DND-41 (cell line): ENCODE results near the gene KRT8.
"Not testable (repeated sequence)": the region's sequence is repeated elsewhere in the genome, so short reads cannot be mapped to it uniquely, and the experiment has no call there.

Experiments
- ATAC-seq: fragments of 200-7000 bp; cut with Tn5 transposase; 3 replicates; pipeline ENCODE4 v1.9.1; 2021; ENCODE audit warnings: low read depth; ENCODE audit not compliant: insufficient read depth
- DNase-seq: peaks from one replicate; pipeline ENCODE4 v3.0.0-alpha.2; 2020
- H2AFZ ChIP-seq: 2 replicates; pipeline ENCODE4 v1.6.0; 2012; ENCODE audit warnings: low read depth, low read length
- H3K27ac ChIP-seq: 2 replicates; pipeline ENCODE4 v1.5.1; 2012; ENCODE audit warnings: low read length, inconsistent platforms
- H3K27me3 ChIP-seq: fragments of 200-600 bp; sonication (generic); 2 replicates; pipeline ENCODE4 v1.6.0; 2012; ENCODE audit warnings: low read length, mild to moderate bottlenecking, inconsistent platforms; ENCODE audit not compliant: insufficient read depth, poor library complexity
- H3K36me3 ChIP-seq: 2 replicates; pipeline ENCODE4 v1.5.1; 2012; ENCODE audit warnings: low read length, inconsistent platforms; ENCODE audit not compliant: insufficient read depth
- H3K4me1 ChIP-seq: 2 replicates; pipeline ENCODE4 v1.5.1; 2012; ENCODE audit warnings: mild to moderate bottlenecking, low read length; ENCODE audit not compliant: insufficient read depth
- H3K4me2 ChIP-seq: 2 replicates; pipeline ENCODE4 v1.6.0; 2012; ENCODE audit warnings: mild to moderate bottlenecking, moderate library complexity, low read length, inconsistent platforms; ENCODE audit not compliant: insufficient read depth
- H3K4me3 ChIP-seq, 2 experiments: fragments of 200-600 bp in 1 of 2; shearing (Covaris generic) in 1 of 2; 2 replicates each; pipeline ENCODE4 v1.5.1; 2012 to 2016; ENCODE audit warnings: inconsistent platforms in 2 of 2, low read length in 2 of 2, mild to moderate bottlenecking in 2 of 2, low read depth in 1 of 2, moderate library complexity in 1 of 2
- H3K79me2 ChIP-seq: 2 replicates; pipeline ENCODE4 v1.6.0; 2012; ENCODE audit warnings: low read length, inconsistent platforms; ENCODE audit not compliant: insufficient read depth
- H3K9ac ChIP-seq: 2 replicates; pipeline ENCODE4 v1.6.0; 2012; ENCODE audit warnings: low read depth, mild to moderate bottlenecking, inconsistent platforms, low read length, moderate library complexity
- H3K9me3 ChIP-seq: 2 replicates; pipeline ENCODE4 v1.5.1; 2012; ENCODE audit warnings: low read length, moderate library complexity, mild to moderate bottlenecking, inconsistent platforms; ENCODE audit not compliant: insufficient read depth, severe bottlenecking
- H4K20me1 ChIP-seq: 2 replicates; pipeline ENCODE4 v1.6.0; 2012; ENCODE audit warnings: low read length; ENCODE audit not compliant: insufficient read depth
- CTCF ChIP-seq: IDR thresholded peaks from 2 replicates; pipeline ENCODE4 v1.5.1; 2012; ENCODE audit warnings: borderline replicate concordance, low read length, moderate library complexity, mild to moderate bottlenecking; ENCODE audit not compliant: poor library complexity, severe bottlenecking; ENCODE audit errors: extremely low read depth
- EZH2 ChIP-seq: IDR thresholded peaks from 3 replicates; pipeline ENCODE4 v1.6.1; 2012; ENCODE audit warnings: borderline replicate concordance, low read depth, mild to moderate bottlenecking, moderate library complexity, low read length, inconsistent platforms; ENCODE audit not compliant: severe bottlenecking

KRT8 gene

GRCh38 chr12:52857500-52857899, 47.4 kb downstream of the KRT8 start:
- no peak overlapping the region for H2AFZ ChIP-seq
- no peak overlapping the region for H3K27ac ChIP-seq
- no peak overlapping the region for H3K4me3 ChIP-seq
- H3K27me3 ChIP-seq, result peaks cover 6% of the 10 kb centered on the region
- no peaks in the 10 kb centered on the region for H3K79me2 ChIP-seq
- no peaks in the 10 kb centered on the region for H3K4me1 ChIP-seq
- H4K20me1 ChIP-seq, result no peaks in the 10 kb centered on the region
- DNase-seq, result no peak
- H3K9me3 ChIP-seq, result no peaks in the 10 kb centered on the region
- ATAC-seq, result no peak
- no peak overlapping the region for H3K9ac ChIP-seq
- no peaks in the 10 kb centered on the region for H3K36me3 ChIP-seq
- no peak overlapping the region for H3K4me2 ChIP-seq
- TF ChIP-seq EZH2 (no peak), CTCF (no peak)

DNA sequence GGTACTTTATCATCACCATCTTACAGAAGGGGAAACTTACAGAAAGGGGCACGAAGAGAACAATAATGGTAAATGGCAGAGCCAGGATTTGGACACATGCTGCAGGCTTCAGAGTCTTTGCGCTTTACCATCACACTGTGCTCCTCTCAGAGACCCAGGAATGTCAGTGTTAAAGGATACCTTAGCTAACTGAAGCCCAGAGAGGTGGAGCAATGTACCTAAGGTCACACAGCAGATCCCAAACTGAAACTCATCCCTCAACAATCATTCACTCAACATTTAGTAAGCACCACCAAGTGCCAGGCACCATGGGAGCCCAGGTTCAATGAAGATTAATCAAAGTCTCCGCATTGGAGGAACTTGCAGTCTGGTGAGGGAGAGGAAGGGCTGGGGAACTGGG, 48.1 kb downstream of the KRT8 start:
- Histone ChIP-seq H3K27ac (no peak overlapping the region), H3K36me3 (no peaks in the 10 kb centered on the region), H3K9ac (no peak overlapping the region), H3K4me3 (no peak overlapping the region), H4K20me1 (no peaks in the 10 kb centered on the region), H3K4me1 (no peaks in the 10 kb centered on the region), H3K27me3 (peaks cover 6% of the 10 kb centered on the region), H2AFZ (no peak overlapping the region), H3K79me2 (no peaks in the 10 kb centered on the region), H3K9me3 (no peaks in the 10 kb centered on the region), H3K4me2 (no peak overlapping the region)
- TF ChIP-seq CTCF, result no peak
- ATAC-seq (no peak), DNase-seq (no peak)

- not testable (repeated sequence) for H3K4me3 ChIP-seq, H3K4me1 ChIP-seq, DNase-seq, H3K4me2 ChIP-seq, H3K27me3 ChIP-seq, H2AFZ ChIP-seq, ATAC-seq, H3K9ac ChIP-seq, H4K20me1 ChIP-seq, H3K27ac ChIP-seq, H3K36me3 ChIP-seq, H3K79me2 ChIP-seq, H3K9me3 ChIP-seq
These were observed 48.8 kb downstream of the KRT8 start for GRCh38 chr12:52856077-52856476.

DNA sequence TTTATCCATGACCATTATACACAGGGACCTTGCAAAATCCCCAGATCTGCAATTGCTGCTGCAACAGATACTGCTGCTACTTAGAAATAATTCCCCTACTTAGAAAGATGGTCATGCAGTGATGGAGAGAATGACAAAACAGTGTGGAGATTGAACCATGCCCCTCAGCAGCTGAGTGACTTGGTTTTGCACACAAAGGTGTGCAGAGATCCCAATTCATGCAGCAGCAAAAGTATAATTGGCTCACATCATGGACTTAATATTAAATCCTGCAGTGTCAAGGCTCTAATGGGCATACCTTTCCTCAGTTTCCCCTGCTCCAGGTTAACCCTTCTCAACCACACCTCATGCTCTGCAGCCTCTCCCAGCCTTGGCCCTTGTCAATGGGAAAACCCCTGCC, 53.1 kb downstream of the KRT8 start:
- no peak overlapping the region for H3K4me2 ChIP-seq
- H3K27ac ChIP-seq, result no peak overlapping the region
- ATAC-seq, result no peak
- no peak overlapping the region for H3K4me3 ChIP-seq
- no peaks in the 10 kb centered on the region for H3K79me2 ChIP-seq
- TF ChIP-seq EZH2 (no peak), CTCF (no peak)
- H2AFZ ChIP-seq, result no peak overlapping the region
- H3K9ac ChIP-seq, result no peak overlapping the region
- H3K36me3 ChIP-seq, result no peaks in the 10 kb centered on the region
- H4K20me1 ChIP-seq, result no peaks in the 10 kb centered on the region
- DNase-seq, result no peak
- H3K27me3 ChIP-seq, result peaks cover 3% of the 10 kb centered on the region
- H3K4me1 ChIP-seq, result no peaks in the 10 kb centered on the region
- H3K9me3 ChIP-seq, result no peaks in the 10 kb centered on the region
